SJSA1 (cell line): ENCODE measurements around the gene SYT6. TPM values are rescaled to one million over a fixed set of nuclear protein-coding genes. Genes with fewer than 3 reads are reported as not detected.

Experiments
- DNase-seq, 2 experiments: peaks; one replicate each; pipeline ENCODE4 v3.0.0-alpha.2; 2015 to 2020; ENCODE audit warnings: low spot score in 2 of 2, low read depth in 1 of 2
- H3K27ac ChIP-seq: fragments of 250-450 bp; sonication (Bioruptor Pico); 2 replicates; pipeline ENCODE4 v1.5.1; 2020; ENCODE audit warnings: mild to moderate bottlenecking, moderate library complexity
- H3K27me3 ChIP-seq: fragments of 250-450 bp; sonication (Bioruptor Pico); replicated peaks from 2 replicates; pipeline ENCODE4 v1.5.1; 2020; ENCODE audit warnings: mild to moderate bottlenecking, moderate library complexity
- H3K36me3 ChIP-seq: fragments of 250-450 bp; sonication (Bioruptor Pico); 2 replicates; pipeline ENCODE4 v1.5.1; 2020; ENCODE audit warnings: mild to moderate bottlenecking
- H3K4me1 ChIP-seq: fragments of 250-450 bp; sonication (Bioruptor Pico); replicated peaks from 2 replicates; pipeline ENCODE4 v1.6.1; 2021; ENCODE audit warnings: mild to moderate bottlenecking
- H3K4me3 ChIP-seq: fragments of 250-450 bp; sonication (Bioruptor Pico); 2 replicates; pipeline ENCODE4 v1.5.1; 2020; ENCODE audit warnings: mild to moderate bottlenecking
- H3K9me3 ChIP-seq: fragments of 250-450 bp; sonication (Bioruptor Pico); replicated peaks from 2 replicates; pipeline ENCODE4 v1.5.1; 2020; ENCODE audit warnings: mild to moderate bottlenecking
- total RNA-seq: library from RNA; depleted of rRNA; stranded (reverse); fragments of >200 nt; shearing (Covaris generic); gene quantifications from 2 replicates; pipeline ENCODE4 v1.2.3, GENCODE V29; 2014; rRNA removed

SYT6 gene, protein sequence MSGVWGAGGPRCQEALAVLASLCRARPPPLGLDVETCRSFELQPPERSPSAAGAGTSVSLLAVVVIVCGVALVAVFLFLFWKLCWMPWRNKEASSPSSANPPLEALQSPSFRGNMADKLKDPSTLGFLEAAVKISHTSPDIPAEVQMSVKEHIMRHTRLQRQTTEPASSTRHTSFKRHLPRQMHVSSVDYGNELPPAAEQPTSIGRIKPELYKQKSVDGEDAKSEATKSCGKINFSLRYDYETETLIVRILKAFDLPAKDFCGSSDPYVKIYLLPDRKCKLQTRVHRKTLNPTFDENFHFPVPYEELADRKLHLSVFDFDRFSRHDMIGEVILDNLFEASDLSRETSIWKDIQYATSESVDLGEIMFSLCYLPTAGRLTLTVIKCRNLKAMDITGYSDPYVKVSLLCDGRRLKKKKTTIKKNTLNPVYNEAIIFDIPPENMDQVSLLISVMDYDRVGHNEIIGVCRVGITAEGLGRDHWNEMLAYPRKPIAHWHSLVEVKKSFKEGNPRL
- not detected in 2 replicates for total RNA-seq

DNA sequence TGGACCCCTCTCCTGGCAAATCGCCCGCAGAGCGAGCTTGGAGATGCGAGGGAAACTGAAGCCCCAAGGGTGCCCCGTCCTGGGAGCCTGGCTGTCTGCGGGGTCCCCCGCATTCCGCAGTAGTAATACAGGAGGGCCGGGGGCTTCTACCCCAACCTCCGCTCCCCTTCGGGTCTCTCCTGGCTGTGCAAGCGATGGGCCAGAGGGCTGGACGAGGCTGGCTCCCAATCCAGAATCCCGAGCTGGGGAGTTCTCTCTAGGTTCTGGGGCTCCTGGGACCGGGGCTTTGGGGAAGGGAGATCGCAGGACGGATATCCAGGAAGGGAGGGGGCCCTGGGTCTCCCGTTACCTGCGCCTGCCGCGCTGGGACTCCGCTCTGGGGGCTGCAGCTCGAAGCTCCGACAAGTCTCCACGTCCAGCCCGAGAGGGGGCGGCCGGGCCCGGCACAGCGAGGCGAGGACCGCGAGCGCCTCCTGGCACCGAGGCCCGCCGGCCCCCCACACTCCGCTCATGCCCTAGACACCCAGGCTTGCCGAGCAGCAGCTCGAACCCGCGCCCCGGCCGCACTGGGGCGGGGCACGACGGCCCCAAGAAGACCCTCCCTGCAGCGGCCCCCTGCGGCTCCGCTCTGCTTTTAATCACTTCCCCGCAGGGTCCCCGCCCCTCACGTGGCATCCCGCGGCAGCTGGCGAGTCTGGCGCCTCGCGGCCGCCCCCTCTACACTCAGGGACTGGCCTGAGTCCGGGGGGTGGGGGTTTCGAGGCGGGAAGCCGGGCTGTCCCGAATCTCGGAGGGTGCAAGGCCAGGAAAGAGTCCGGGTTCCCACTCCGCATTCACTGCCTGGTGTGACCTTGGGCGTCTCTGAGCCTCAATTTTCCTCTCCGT is at the start of gene SYT6:
Gene SYT6, minus strand, starts transcription at position 609 of the 885 bp plus-strand sequence. Its CDS starts 97 bp downstream, at position 512.
- Histone ChIP-seq H3K27ac (no peak within 1 kb of the TSS), H3K27me3 (peaks cover 69% of the 10 kb centered on the region), H3K36me3 (no peaks in the 10 kb centered on the region), H3K9me3 (no peaks in the 10 kb centered on the region; the same call in 1 of the 2 replicates), H3K4me1 (peaks cover 18% of the 10 kb centered on the region), H3K4me3 (no peak within 1 kb of the TSS)
- DNase-seq: no peak

DNA sequence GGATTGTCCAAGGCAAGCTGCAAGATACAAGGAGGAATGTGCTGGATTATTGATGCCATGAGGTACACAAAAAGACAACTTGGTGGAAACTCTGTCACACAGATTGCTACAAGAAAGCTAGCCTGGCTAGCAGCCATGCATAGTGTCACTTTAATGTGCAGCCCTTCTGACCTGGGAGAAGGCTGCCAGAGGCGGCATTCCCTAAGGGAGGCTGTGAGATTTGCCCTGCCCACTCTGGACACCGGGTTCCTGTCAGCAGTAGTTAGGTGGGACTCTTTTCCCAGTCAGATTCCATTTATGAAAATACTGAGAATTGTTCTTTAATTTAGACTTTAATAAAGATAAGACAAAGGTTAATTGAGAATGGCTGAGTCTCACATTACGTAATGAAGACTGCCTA is 47.8 kb upstream of the SYT6 start:
- Histone ChIP-seq H3K9me3 (no peaks in the 10 kb centered on the region), H3K27me3 (peaks cover 7% of the 10 kb centered on the region; the same call in 1 of the 2 replicates), H3K4me1 (no peaks in the 10 kb centered on the region), H3K27ac (no peak overlapping the region), H3K4me3 (no peak overlapping the region), H3K36me3 (no peaks in the 10 kb centered on the region)
- DNase-seq: no peak

DNA sequence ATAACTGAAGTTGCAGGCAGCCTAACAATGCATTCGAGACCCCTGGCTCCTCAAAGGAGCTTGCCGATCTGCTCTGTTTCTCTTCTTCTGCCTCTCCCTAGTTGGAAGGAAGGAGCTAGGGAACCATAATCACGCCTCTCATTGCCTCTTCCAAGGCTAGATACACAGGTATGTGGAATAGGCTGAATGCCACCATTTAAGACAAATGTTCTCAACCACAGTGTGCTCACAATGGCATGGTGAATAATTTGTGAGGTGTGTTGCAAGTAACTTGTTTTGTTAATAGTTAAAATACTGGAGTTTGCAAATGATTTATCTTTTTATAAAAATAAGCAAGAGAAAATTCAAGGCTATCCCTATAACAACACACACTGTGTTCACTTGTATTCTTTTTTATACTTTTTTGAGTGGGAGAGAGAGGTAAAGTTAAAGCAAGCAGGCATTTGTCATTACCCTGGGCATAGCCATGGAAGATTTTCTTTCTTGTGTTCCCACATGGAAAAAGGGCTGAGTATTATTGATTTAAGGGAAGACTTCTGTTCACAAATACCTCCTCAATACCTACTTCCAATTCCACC is 45.4 kb upstream of the SYT6 start:
- peaks cover 11% of the 10 kb centered on the region for H3K27me3 ChIP-seq
- no peak overlapping the region for H3K27ac ChIP-seq
- no peaks in the 10 kb centered on the region for H3K36me3 ChIP-seq
- H3K4me1 ChIP-seq: no peaks in the 10 kb centered on the region
- H3K4me3 ChIP-seq: no peak overlapping the region
- no peak for DNase-seq
- H3K9me3 ChIP-seq: no peaks in the 10 kb centered on the region

DNA sequence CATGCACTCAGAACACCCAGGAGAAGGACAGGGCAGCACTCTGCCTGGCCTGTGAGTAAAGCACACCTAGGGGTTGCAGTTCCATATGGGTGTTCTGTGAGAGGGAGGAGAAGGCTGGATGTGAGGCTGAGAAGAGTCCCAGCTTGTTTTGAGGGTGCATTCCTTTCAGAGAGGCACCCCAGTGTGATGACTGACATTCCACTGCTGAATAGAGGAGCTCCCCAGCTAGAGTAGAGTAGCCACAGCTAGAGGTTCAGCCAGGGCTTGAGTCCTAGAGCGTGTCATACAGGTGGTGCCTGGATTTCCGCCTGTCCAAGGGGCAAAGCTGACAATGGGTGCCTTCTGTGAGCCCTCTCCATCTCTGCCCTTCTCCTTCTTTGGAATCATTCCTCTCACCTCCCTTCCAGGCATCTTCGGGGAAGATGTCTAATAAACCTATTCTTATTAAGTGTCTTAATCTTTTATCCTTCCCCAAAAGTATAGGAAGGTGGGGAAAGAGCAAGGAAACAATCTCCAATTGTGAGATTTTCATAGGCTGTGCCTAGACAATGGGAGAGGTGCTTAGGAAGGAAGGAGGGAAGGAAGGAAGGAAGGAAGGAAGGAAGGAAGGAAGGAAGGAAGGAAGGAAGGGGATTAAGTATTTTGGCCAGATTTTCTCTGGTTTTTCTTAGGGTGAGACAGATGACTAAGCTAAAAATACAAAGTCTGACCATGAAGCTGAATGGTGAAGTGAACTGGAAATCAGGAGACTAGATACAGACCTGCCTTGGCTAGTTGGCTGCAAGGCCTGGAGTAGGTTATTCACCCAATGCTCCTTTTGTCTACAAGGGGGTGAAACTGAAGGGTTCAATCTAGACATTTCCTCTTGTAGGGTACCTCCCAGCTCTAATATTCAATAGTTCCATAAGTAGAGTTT is 43.6 kb upstream of the SYT6 start:
- no peaks in the 10 kb centered on the region for H3K4me1 ChIP-seq
- no peaks in the 10 kb centered on the region for H3K9me3 ChIP-seq
- no peak overlapping the region for H3K4me3 ChIP-seq
- H3K27ac ChIP-seq: no peak overlapping the region
- H3K36me3 ChIP-seq: no peaks in the 10 kb centered on the region
- peaks cover 4% of the 10 kb centered on the region for H3K27me3 ChIP-seq
- DNase-seq: no peak

DNA sequence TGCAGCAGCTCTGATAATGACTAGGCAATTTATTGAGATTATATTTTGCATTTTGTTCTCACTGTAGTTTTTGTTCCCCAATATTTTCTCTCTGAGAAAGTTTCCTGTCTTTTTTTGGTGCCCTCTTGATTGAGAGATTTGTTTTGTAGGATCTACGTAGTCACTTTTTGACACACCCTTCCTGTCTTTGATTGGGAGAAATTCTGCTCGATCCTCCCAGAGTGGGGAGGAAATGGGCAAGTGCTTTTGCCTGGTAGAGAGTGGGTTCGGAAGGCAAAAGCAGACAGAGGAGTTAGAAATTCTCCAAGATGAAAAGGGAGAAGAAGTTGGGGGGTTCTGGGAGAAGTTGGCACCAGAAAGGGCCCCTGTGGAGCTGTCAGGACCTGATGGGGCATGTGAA is 42.1 kb upstream of the SYT6 start:
- Histone ChIP-seq H3K36me3 (no peaks in the 10 kb centered on the region), H3K27ac (no peak overlapping the region), H3K4me1 (no peaks in the 10 kb centered on the region), H3K4me3 (no peak overlapping the region), H3K27me3 (peaks cover 7% of the 10 kb centered on the region), H3K9me3 (no peaks in the 10 kb centered on the region)
- no peak for DNase-seq

DNA sequence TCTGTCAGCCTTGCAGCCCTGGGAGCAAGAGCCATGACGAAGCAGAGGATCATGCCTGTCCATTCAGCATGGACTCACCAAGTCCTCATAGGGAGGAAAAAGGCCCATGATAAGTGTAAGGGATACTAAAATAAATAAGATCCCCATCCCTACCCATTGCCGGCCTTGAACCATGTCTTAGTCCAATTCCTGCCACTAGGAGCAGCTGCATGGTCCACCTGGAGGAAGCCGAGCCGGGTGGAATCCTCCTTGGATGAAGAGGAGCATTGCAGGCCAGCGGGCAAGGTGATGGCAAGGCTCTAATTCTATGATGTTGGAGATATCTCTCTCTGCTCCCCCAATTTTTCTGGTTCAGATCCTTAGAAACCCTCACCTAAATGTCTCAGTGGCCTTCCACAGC is 38.7 kb upstream of the SYT6 start:
- no peaks in the 10 kb centered on the region for H3K36me3 ChIP-seq
- H3K4me1 ChIP-seq: no peaks in the 10 kb centered on the region
- DNase-seq: no peak
- H3K9me3 ChIP-seq: no peaks in the 10 kb centered on the region
- no peak overlapping the region for H3K27ac ChIP-seq
- no peak overlapping the region for H3K4me3 ChIP-seq
- peaks cover 7% of the 10 kb centered on the region for H3K27me3 ChIP-seq

DNA sequence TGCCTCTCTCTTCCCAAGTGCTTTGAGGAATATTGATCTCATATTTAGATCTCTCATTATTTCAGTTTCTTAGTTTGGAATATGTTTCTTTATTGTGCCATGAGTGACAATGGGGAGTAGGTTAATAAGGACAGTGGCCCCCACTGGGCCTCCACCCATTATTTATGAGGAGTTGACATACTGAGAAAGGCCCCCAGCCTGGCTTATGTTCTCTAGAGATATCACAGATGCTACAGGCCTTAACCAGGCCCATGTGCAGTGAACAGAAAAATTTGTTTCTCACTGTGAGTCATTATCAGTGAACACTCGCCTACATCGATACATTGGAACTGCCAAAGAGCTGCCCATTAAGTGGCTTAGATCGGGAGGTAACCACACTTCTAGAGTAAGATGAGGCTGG is 35.7 kb upstream of the SYT6 start:
- no peaks in the 10 kb centered on the region for H3K4me1 ChIP-seq
- H3K4me3 ChIP-seq: no peak overlapping the region
- H3K27ac ChIP-seq: no peak overlapping the region
- peaks cover 3% of the 10 kb centered on the region for H3K27me3 ChIP-seq
- H3K36me3 ChIP-seq: no peaks in the 10 kb centered on the region
- DNase-seq: no peak
- H3K9me3 ChIP-seq: no peaks in the 10 kb centered on the region

DNA sequence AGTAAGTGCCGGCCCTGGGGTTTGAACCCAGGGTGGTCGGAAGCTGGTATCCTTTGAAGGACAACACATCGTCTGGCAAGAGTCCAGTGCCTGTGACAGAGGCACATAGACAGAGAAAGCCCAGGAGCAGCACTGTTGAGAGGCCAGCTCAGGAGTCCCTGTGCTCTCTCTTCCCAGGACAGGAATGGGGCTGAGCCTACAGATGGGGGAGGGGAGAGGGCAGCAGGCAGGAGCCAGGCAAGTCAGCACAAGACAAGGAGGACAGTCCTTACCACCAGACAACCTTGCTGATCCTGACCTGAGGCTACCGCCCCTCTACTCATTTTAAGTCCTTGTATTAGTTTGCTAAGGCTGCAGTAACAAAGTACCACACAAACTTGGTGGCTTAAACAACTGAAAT is 27.7 kb upstream of the SYT6 start:
- no peak overlapping the region for H3K27ac ChIP-seq
- peaks cover 7% of the 10 kb centered on the region; the same call in 1 of the 2 replicates for H3K27me3 ChIP-seq

DNA sequence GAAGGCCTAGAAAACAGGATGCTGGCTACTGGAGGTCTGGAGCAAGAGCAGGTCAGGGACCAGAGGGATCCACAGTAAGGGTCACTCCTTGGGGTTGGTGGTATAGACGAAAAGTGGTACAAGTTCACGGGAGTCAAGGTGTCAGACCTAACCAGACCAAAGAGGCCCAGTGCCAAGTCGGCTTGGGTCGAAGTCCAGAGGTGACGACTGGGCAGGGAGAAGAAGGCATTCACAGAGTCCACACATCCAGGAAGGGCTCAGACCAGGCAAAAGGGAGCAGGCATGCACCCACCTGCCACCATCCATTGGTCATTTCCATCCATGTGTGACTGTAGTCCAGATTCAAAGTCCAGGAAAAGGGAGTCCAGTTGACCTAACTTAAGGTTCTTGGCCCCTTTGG is 27.1 kb upstream of the SYT6 start:
- Histone ChIP-seq H3K27ac (no peak overlapping the region), H3K36me3 (no peaks in the 10 kb centered on the region)

More for the DNA sequence above, 27.7 kb upstream of the SYT6 start:
- no peak for DNase-seq
- no peaks in the 10 kb centered on the region for H3K9me3 ChIP-seq
- no peaks in the 10 kb centered on the region for H3K4me1 ChIP-seq
- H3K36me3 ChIP-seq: no peaks in the 10 kb centered on the region
- H3K4me3 ChIP-seq: no peak overlapping the region

DNA sequence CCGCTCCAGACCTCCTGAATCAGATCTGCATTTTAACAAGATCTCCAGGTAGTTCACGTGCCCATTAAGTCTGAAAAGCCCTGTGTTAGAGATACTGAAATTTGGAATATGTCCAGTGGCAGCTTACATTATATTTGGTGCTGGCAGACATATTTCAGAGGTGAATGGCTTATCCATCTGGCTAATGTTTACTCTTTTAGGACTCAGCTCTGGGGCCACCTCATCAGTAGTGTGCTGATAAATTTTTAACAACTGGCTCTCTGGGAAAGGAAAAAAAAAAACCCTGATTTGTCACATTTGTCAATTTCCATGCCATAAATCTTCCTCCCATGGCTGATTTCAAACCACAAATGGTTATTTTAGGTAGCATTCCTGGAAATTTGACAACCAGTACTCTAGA is 25.3 kb upstream of the SYT6 start:
- Histone ChIP-seq H3K4me3 (no peak overlapping the region), H3K27ac (no peak overlapping the region), H3K4me1 (no peaks in the 10 kb centered on the region), H3K27me3 (peaks cover 17% of the 10 kb centered on the region), H3K9me3 (no peaks in the 10 kb centered on the region), H3K36me3 (no peaks in the 10 kb centered on the region)
- no peak for DNase-seq

More for the DNA sequence above, 27.1 kb upstream of the SYT6 start:
- Histone ChIP-seq H3K4me1 (no peaks in the 10 kb centered on the region), H3K27me3 (peaks cover 9% of the 10 kb centered on the region), H3K9me3 (no peaks in the 10 kb centered on the region), H3K4me3 (no peak overlapping the region)
- no peak for DNase-seq

DNA sequence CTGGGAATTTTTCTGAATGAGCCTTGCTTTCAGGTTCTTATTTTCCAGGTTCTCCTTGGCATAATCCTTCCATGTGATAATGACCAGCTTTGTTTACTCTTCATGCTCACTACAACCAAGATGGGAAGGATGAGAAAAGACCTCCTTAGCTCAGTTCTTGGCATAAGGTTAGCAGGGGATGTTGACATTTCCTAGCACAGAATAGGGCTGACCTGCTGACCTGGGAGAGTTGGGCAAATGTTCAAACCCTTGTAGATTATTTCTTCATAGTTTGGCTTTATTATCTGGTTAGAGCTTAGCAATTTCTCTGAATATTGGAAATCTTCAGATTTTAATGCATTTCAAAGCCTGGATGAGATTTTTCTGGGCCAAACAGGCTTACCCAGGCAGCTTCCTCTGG is 23.6 kb upstream of the SYT6 start:
- no peaks in the 10 kb centered on the region for H3K9me3 ChIP-seq
- H3K27ac ChIP-seq: no peak overlapping the region
- H3K36me3 ChIP-seq: no peaks in the 10 kb centered on the region
- DNase-seq: no peak
- H3K4me1 ChIP-seq: no peaks in the 10 kb centered on the region
- H3K27me3 ChIP-seq: peaks cover 17% of the 10 kb centered on the region
- H3K4me3 ChIP-seq: no peak overlapping the region

DNA sequence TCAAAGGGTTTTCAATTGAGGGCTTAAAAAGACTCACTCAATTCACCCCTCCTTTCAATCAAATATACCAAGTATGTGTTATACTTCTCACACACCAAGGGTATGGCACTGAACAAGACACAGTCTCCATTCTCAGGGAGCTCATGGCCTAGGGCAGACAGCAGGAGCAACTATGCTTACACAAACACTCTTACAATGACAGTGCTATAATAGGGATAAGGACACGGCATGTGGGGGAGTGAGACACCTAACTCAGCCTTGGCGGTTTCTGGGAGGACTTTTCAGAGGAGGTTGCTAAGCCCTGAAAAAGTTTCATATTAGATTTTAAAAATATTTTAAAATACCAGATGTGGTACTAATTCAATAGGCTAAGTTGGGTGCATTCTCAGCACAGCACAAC is 22.7 kb upstream of the SYT6 start:
- Histone ChIP-seq H3K9me3 (no peaks in the 10 kb centered on the region), H3K36me3 (no peaks in the 10 kb centered on the region), H3K27me3 (peaks cover 17% of the 10 kb centered on the region), H3K4me3 (no peak overlapping the region), H3K4me1 (no peaks in the 10 kb centered on the region), H3K27ac (no peak overlapping the region)
- DNase-seq: no peak

DNA sequence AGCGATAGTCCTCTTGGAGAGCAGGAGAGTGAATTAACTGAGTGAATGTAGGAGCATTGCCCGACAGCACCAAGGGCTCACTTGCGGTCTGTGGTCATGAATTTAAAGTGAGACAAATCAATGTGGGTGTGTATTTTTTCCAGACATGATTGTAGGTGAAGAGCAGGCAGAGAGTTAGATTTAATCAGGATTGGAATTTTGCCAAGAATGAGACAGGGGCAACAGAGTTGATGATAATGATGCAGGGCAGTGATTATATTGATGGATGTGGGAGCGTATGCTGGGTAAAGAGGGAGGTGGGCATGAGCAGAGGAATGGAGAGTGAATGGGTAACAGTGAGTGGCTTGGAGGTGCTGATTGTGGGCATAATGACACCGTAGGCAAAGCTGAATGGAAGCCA is 20.0 kb upstream of the SYT6 start:
- H3K4me3 ChIP-seq: no peak overlapping the region
- H3K4me1 ChIP-seq: no peaks in the 10 kb centered on the region
- no peaks in the 10 kb centered on the region for H3K9me3 ChIP-seq
- no peaks in the 10 kb centered on the region for H3K36me3 ChIP-seq
- peaks cover 13% of the 10 kb centered on the region; the same call in 1 of the 2 replicates for H3K27me3 ChIP-seq
- no peak overlapping the region for H3K27ac ChIP-seq
- DNase-seq: no peak
